GM18909 (cell line): ENCODE results near the gene FOLH1.
"Not testable (repeated sequence)": the region's sequence is repeated elsewhere in the genome, so short reads cannot be mapped to it uniquely, and the experiment has no call there.

Experiments used
- ATAC-seq: cut with Tn5 transposase; IDR thresholded peaks from one replicate; pipeline ENCODE4 v1.9.1; 2021; ENCODE audit warnings: mild to moderate bottlenecking; ENCODE audit not compliant: unreplicated experiment, poor library complexity

The FOLH1 gene

DNA sequence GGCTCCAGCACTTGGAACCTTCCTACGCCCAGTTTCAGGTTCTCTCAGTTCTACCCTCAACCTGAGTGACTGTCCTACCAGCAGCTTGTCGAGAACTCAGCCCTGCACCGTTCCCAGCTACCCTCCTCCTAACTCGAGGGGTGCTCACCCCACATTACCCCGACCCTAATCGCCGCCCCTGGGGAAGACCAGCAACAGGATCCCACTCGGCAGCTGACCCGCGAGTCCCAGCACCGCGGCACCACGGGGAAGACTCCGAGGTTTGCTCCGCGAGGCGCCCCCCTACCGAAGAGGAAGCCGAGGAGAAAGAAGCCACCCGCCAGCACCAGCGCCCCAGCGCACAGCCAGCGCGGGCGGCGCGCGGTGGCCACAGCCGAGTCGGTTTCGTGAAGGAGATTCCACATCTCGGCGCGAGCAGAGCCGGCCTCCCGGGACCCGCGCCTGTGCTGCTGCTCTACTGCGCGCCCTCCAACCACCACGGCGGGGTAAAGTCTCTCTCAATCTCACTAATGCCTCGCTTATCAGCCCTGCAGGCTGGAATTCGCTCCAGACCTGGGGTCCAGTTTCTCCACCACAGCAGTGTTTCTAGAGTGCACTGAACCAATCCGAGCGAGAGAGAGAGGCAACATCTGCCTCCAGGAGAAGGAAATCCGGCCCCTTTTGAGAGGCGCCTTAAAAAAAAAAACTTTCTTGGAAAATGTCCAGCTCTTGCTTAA lies at the start of gene FOLH1:
Gene FOLH1 (minus strand): TSS at position 597 of the 716 bp plus-strand sequence. CDS start 193 bp downstream, at position 404.
- no peak for ATAC-seq

DNA sequence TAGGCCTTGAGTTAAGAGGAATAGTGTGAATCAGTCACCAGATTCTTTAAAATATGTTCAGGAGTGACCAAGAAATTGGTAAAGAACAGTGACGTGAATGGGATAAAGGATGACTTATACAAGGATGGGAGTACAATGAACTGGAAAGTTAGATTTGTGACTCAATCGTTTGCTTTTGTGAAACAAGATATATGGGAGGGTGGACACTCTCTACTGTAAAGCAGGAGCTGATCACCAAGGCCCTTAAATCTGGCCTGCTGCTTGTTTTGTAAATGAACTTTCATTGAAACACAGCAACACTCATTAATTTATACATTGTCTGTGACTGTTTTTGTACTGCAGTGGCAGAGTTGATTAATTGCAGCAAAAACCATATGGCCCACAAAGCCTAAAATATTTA lies 46.7 kb upstream of the FOLH1 start:
- ATAC-seq = not testable (repeated sequence)

DNA sequence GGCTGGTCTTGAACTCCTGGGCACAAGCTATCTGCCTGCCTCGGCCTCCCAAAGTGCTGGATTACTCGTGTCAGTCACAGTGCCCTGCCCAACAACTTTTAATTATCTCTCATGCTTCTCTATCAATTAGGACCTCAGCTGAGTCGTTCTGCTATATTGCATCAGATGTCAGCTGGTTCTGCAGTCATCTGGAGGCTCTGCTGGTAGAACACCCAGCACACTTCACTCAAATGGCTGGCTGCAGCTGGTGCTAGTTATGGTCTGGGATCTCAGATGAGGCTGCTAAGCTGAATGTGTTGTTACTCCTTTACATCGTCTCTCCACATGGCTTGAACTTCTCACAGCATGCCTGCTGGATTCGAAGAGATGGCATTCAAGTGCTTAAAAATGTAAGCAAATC lies 42.8 kb upstream of the FOLH1 start:
- not testable (repeated sequence) for ATAC-seq

DNA sequence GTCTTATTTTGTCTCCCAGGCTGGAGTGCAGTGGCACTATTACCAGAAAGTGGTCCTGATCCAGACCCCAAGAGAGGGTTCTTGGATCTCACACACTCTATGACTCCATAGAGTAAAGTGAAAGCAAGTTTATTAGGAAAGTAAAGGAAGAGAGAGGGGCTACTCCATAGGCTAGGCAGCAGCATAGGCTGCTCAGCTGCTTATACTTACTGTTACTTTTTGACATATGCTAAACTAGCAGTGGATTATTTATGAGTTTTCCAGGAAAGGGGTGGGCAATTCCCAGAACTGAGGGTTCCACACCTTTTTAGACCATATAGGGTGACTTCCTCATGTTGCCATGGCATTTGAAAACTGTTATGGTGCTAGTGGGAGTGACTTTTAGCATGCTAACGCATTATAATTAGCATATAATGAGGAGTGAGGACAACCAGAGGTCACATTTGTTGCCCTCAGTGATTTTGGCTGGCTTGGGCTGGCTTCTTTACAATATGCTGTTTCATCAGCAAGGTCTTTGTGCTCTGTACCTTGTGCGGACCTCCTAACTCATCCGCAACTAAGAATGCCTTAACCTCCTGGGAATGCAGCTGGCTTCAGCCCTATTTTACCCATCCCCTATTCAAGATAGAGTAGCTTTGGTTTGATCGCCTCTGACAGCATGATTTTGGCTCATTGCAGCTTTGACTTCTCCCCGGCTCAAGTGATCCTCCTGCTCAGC lies 42.2 kb upstream of the FOLH1 start:
- not testable (repeated sequence) for ATAC-seq

DNA sequence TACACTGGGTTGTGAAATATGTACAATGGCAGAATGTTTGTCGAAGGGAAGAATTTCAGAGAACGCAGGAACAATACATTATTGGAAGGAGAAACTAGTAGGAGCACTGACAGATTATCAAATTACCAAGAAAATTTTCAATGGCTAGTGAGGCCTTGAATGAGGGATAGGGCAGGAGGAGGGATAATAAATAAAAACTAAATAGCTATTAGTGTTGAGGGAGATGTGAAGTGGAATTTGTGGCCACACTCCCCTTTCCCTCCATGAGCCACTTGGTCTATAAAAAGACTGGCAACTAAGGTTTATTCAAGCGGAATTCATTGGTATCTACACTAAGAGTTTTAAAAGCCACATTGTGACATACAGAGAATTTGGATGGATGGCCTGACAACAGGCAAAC lies 41.0 kb upstream of the FOLH1 start:
- ATAC-seq = not testable (repeated sequence)

DNA sequence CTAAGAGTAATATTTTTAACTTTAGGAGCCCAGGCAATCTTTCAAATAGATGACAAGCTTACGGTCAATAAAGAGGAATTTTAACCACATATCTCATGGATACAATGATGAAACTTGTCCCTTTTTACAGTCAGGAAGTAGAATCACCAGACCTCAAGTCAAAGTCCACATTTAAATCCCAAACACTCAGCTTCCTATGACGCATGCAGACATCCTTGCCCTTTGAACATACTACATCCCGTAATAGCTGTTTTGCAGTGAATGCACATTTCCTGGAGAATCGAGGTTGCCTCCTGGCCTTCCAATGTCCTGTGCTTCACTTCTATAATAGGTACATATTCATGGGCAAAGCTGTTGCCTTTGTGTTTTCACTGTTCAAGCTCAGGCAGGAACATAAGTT lies 25.3 kb upstream of the FOLH1 start:
- ATAC-seq = not testable (repeated sequence)

DNA sequence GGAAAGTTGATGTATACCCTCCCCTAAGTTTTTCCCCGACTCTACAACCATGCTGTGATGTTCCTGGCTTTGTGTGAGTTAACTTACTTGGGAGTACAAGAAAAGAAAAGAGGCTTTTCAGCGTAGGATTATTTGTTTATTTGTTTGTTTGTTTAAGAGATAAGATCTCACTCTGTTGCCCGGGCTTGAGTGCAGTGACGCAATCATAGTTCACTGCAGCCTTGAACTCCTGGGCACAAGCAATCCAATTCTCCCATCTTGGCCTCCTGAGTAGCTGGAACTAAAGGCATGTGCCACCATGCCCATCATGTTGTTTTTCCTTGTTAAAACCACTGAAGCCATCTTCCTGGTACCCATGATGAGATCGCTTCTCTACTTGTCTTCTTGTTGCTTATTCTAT lies 24.6 kb upstream of the FOLH1 start:
- not testable (repeated sequence) for ATAC-seq

DNA sequence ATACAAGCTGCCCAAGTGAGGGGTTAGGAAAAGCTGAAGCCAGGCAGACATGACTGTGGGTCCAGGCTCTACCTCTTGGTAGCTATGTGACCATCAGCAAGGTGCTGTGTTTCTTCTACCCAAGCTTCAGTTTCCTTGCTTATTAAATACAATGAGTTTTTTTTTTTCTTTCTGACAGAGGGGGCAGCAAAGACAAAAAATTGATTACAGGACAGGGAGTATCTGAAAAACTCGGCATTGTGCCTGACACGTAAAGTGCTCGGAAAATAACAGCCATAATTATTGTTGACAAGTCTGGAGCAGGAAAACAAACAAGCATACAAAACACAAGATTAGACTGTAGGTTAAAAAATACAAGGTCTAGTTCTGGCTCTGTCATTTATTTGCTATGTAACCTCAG lies 23.3 kb upstream of the FOLH1 start:
- not testable (repeated sequence) for ATAC-seq

DNA sequence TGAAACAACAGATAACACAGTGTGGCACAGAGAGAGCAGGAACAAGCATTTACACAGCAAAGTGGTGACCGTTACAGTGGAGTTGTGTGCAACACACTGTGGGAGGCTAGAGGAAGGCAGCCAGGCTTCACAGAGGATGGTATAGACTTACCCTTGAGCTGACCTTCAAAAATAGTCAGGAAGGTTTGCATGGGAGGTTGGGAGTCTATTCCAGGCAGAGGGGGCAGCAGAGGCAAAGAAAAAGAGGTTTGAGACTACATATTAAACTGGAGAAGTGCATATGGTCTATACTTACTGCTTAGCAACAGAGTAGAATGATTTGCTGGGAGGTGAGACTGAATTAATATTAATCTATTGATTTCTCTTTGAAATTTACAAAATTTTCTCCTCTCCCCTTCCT lies 22.1 kb upstream of the FOLH1 start:
- ATAC-seq = not testable (repeated sequence)

DNA sequence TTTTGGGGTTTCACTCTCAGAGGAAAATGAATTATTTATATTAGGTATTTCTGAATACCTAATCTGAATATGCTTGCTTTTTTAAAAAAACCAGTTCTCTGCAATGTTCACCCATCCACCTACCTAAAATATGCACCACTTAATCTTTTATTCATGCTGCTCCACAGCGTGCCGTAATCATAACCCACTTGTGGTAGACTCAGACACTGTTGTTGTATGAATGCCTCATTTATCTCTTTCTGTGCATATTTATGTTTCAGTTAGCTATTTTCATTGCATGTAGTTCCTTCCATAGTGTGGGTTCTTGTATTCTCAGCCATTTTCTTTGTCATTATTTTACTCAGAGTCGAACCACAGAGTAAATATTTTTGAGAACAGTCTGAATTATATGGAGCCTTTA lies 21.6 kb upstream of the FOLH1 start:
- not testable (repeated sequence) for ATAC-seq

DNA sequence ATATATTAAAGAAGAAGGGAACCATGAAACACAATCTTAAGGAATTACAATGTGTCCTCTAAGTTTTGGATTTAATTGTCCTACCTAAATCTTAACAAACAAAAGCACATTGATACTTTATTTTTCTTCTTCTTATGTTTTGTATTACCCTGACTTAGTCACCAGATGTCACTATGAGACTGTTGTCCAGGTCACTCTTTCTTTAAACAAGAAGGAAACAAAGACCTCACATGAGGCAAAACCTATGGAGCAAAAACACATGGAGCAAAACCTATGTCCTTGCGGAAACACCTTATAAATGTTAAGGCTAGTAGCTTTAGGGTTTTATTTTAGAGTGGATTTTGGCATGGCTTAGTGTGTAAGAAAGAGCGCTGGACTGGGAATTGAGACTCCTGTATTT lies 20.7 kb upstream of the FOLH1 start:
- not testable (repeated sequence) for ATAC-seq

DNA sequence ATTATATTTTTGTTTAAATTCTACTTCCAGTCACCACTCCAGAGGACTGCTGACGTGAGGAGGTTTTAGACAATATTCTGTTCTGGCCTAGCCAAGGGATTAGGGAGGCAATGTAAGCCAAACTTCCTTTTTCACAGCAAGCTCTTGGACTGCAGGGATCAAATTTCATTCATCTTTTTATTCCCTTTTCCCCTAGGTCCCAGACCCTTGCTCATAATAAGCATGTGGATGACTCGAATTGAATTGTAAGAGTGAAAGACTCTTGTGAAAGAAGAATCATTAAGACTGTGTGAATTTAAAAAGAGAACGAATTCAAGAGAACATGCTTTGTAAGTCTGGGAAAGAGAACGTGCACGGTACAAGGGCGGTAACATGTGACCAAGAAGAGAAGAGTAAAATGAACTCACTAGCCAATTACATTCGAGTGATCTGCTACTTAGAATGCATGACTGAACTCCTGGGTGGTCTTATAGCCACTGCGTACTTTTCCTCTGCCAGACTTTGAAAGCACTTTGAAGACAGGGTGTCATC lies 16.9 kb upstream of the FOLH1 start:
- ATAC-seq = not testable (repeated sequence)

DNA sequence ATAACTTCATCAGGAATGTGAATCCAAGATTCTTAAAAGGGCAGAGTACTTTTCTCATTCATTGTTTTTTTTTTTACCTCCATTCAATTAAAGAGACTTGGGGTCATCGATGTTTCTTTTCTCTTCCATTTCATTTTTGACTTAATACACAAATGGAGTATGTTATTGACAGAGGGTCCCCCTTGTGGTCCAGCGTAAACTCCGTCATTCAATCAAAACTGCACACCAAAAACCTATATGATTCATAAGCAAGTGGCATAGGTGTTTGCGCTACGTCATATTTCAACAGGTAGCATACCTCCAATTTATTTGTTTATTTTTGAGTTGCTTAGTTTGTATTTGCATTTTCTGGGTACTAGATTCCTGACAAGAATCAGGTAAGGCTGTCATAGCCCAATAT lies 12.7 kb upstream of the FOLH1 start:
- ATAC-seq = no peak

DNA sequence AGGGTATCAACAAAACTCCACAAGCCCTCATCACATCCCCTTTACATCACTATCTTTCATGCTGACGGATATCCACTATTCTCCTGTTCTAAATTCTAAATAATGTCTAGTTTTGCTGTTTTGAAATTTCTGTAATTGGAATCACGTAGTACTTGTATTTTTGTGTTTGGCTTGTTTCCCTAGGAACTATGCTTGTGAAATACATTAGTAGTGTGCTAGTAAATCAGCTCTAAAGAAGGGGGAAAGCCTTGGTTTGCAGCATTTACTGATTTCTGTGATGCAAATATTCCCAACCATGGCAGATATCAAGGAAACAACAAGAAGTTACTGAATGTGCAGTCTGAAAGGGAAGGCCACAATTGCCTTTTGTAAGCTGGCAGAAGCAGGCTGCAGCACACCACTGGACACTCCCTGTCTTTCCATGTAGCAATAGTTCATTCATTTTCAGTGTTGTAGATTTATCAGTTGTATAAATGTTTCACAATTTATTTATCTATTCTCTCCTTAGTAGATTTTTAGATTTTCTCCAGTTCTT lies 4.7 kb upstream of the FOLH1 start:
- ATAC-seq = no peak

DNA sequence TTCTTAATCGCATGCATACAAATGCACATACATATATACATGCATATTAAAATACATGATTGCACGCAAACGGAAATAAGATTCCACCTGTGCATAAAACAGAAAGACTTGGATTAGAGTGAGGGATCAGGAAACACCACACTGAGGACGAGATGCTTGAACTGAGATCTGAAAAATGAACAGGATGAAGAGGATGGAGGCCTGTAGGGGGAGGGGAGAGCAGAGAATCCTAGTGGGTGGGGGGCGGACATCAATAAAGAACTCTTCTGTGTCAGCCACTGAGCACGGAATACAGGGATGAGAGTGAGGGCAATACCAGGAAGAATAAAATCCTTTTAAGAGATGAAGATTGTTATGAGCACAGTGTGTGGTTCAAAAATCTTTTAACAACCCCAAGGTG lies 1.4 kb downstream of the FOLH1 start:
- ATAC-seq = not testable (repeated sequence)

DNA sequence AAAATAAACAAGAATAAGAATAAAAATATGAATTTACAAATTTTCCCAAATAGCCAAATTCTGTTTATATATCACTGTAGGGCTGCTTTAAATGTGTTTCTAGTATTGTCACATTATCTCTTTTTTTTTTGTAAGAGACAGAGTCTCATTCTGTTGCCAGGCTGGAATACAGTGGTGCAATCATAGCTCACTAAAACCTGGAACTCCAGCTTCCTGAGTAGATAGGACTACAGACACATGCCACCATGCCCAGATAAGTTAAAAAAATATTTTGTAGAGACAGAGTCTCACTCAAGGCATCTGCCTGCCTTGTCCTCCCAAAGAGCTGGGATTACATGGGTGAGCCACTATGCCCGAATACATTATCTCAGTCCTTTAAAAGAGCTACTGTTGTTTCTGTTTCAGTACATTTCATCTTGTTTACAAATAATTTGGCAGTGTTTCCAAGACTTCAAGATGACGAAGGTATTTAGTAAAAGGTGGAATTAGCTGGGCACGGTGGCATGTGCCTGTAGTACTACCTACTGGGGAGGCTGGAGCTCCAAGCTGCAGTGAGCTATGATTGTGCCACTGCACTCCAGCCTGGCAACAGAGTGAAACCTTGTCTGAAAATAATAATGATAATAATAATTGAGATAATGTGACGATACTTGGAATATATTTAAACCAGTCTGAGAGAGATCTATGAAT lies 6.0 kb downstream of the FOLH1 start:
- ATAC-seq = no peak

DNA sequence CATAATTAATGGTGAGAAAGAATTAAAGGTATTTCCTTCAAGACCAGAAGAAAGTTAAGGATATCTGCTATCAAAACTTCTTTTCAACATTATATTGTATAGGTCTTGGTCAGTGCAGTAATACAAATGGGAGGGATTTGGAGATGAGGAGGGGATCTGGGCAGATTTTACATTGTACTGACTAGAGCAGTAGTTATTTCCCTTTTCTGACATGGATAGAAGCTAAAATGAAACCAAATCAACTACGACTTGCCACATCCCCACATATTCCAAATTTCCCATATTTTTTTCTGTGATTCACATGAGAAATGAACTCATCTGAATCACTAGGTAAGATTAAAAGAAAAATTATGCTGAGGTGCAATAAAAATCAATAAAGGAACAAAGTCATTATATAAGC lies 11.6 kb downstream of the FOLH1 start:
- not testable (repeated sequence) for ATAC-seq

DNA sequence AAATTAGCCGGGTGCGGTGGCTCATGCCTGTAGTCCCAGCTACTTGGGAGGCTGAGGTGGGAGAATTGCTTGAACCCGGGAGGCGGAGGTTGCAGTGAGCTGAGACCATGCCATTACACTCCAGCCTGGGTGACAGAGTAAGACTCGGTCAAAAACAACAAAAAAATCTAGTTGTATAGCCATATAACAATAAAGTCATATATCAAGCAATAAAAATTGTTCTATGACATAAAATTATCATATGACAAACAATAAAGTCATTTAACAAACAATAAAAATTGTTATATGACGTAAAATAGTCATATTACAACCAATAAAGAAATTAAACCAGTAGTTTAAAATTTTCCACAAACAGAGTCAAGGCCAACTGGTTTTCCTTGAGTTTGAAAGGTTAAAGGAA lies 12.4 kb downstream of the FOLH1 start:
- not testable (repeated sequence) for ATAC-seq

DNA sequence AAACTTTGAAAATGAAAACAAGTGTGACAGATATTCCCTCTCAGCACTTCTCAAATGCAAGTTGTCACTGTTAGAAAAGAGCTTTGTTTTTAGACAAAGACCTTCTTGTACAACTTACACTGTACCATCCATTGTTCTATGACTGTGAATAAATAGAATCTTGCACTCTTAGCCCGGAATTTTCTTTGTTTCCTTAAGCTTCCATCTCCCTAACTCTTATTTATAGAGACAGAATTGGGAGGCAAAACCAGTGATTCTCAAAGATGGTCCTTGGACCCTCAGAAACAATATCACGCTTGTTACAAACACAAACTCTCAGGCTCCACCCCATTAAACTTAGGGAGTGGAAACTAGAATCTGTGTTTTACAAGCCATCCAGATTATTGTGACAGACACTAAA lies 18.1 kb downstream of the FOLH1 start:
- ATAC-seq = not testable (repeated sequence)

DNA sequence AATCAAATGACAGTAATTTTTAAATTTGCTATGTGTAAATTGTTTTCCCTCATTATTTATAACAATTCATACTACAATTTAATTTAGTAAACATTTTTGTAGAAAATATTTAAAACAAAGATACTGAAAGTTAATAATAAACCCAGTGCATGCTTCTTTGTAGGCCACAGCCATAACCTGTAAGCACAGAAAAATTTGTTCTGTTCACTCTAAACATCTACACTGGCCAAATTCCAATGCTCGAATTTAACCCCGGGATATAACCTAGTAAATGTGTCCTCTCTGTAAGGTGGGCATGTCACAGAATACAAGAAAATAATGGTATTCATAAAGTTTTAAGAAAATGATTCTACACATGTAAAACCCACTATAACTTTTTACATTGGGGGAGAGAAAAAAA lies 22.2 kb downstream of the FOLH1 start:
- ATAC-seq = not testable (repeated sequence)

DNA sequence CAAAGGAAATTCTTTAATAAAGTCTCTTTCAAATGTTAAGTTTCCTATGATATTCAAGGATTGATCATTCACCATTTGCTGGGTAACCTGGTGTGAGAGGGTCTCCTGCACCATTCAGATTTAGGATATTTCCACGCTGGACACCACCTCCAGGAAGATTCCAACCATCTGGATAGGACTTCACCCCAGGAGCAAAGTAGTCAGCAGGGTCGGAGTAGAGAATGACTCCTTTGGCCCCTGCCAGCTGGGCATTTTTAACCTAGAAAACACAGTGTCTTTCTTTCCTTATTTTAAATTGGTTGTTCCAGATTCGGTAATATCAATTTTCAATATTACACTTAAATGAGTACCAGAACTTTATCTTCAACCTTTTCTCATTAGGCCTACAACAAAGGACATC lies 22.8 kb downstream of the FOLH1 start:
- ATAC-seq = not testable (repeated sequence)
